PC-3 (cell line): ENCODE measurements around the gene TET2.

Source experiments
- CTCF ChIP-seq: fragments of 300-600 bp; sonication (generic); conservative IDR thresholded peaks from 2 replicates; pipeline ENCODE4 v1.5.1; 2017; ENCODE audit warnings: antibody characterized with exemption, low read depth, mild to moderate bottlenecking, low read length
- EZH2 ChIP-seq: fragments of 300-600 bp; sonication (generic); IDR thresholded peaks from one replicate; pipeline ENCODE4 v1.6.1; 2017; ENCODE audit warnings: antibody characterized with exemption, mild to moderate bottlenecking, low read length; ENCODE audit not compliant: unreplicated experiment

- TF ChIP-seq CTCF, result no peak
- no peak for TF ChIP-seq EZH2
Observed at GRCh38 chr4:105329081-105329480, 182.4 kb downstream of the TET2 start.
